Stimulated activated CD4-positive, alpha-beta T cell treated with anti-CD3 and anti-CD28 coated beads, Interleukin-4, amount 100 ng/mL, for 24 hours (primary cell): ENCODE data around the gene ERP27.

Experiments
- DNase-seq: peaks from one replicate; pipeline ENCODE4 v3.0.0-alpha.2; 2020

The ERP27 gene

DNA sequence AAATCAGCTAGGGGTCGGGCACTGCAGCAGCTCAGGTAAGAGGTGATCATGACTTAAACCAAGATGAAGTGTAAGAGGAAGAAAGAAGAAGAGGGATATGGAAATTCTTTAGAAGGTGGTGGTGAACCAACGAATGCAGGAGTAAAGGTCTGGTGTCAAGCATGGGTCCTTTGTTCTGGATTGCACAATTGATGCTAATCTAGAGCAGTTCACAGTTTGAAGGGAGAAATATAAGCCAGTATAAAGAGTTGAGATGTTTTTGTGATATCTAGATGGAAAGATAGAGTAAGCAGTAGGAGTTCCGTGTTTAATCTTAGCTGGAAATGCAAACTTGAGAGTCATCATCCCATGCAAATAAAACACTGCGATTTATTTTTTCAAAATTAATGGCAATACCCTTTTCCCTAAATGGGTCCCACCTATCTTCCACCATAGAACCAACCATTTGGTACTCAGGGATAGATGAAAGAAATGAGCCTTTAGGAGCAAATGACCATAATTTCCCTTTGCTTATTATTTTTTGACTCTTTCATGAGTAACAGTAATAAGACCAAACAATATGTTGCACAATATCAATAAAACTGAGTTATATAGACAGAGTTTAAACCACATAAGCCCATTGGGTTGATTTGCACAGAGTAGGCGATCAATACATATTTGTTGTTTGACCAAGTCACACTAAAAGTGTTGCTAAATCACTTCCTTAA lies 37.7 kb downstream of the ERP27 start:
- no peak for DNase-seq

DNA sequence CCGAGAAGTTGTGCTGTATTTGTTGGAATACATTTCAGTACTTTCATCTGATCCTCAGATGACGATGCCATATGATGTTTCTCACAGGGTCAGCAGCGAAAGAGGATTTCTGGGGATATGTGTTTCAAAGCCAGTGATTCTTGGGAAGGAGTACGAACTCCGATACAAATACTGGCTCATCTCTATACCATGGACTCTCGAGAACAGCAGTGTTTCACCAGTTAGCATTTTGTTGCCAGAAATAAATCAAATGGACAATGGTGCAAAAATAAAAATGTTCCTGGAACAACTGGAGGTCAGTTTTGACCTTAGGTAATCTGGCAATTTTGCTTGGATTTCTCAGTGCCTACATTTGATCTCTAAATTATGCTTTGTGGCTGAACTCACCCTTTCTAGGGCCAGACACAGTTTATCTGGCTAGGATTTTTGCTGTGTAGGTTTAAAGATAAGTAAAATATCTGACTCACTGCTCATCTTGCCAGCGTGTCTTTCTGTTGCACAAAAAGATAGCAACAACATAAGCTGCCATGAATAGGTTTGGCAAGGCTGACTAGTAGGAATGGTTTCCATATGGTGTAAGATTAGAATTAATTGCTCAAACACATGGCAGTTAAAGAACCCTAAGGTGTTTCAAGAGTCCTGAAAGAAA lies 41.7 kb downstream of the ERP27 start:
- DNase-seq: no peak

DNA sequence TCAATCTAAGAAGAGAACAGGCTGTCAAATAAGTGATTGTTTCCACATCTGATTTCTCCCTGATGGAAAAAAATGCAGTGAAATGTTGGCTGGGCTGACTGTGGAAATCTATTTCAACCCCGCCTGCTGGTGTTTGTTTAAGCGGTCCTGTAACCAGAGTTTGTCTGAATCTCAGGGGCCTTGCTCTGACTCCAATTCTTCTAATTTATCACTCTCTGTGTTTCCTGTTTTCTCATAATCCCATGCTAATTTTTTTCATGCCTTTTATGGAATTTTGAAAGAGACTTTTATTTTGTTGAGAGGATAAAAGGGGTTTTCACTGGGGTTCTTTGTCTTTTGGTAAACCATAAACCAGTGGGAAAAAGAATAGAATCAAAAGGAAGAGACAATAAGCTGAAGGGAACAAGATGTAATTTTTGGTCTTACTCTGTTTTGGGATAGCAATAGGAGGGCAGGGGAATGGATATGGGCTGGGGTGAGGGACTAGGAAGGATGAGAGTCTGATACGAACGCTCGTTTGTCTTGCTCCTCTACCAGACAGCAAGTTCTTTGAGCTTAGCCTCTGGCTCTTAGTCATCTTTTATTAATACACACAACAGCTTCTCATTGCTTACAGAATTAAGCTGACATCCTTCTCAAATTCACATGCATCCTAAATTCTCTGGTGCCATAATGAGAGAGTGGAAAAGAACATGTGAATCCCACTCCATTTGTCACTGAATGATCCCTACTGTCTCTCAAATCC lies 44.7 kb downstream of the ERP27 start:
- no peak for DNase-seq

DNA sequence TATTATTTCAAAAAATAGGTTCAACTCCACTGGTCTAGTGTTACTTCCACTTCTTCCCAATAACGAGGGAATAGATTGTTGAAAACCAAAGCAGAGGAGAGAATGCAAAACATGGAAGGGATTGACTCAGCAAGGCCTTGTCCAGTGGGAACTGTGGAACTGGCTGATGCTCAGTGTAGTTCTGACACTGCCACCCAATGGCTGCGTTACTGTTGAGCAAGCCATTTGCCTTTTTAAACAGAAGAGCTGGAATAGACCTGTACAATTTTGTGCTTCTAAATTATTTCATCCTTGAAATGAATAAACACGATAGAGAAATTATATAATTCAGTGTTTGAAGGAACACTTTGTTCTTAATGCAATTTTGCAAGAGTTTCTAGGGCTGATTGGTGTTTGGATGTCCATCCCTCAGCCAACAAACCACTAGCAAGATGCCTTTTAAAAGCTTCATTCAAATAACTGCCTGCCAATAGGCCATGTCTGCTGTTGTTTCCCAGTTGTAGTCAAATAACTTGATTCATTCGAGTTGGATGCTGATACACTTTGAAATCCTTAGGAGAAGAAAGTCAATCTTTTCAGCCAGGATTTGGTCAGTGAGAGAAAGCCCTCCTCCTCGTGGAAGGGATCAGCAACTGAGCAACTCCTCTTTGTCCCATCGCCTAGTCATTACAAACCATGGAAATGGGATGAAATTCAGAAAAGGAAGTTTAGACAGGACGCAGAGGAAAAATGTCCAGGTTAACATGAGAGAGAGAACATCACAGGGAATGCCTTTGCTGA lies 45.4 kb downstream of the ERP27 start:
- DNase-seq: no peak

DNA sequence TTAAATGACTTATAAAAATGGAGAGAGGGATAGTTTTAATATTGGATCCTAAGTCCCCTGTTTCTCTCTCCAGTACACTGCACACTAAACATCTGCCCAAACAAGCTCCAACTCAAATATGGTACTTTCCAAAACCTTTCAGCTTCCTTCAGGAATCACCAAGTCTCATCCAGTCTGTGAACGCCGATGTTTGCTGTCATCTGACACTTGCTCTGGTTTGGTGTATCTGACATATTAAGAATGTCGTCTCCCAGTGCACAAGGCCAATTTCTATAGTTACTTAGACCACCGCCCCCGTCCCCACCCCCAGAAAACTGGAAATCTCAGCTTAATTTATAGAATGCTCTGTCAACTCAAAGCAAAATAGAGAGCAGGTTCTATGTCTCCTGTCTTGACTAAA lies 47.6 kb downstream of the ERP27 start:
- DNase-seq: no peak

DNA sequence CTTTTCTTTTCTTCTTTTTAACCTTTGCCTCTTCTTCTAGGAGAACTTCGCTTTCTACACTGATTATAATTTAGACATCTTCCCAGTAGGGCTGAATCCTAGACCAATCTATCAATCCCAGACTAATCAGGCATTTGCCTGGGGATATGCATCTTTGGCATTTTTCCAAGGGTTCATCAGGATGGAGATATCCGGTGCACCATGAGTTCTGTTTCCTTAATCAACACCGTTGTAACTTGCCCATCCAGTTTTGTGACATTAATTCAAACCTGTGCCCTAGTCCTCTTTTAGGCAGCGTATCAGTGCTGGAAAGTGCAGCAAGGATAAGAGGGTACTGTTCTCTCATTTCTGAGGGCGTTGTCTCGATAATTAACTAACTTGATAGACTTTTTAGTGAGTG lies 52.1 kb downstream of the ERP27 start:
- no peak for DNase-seq

DNA sequence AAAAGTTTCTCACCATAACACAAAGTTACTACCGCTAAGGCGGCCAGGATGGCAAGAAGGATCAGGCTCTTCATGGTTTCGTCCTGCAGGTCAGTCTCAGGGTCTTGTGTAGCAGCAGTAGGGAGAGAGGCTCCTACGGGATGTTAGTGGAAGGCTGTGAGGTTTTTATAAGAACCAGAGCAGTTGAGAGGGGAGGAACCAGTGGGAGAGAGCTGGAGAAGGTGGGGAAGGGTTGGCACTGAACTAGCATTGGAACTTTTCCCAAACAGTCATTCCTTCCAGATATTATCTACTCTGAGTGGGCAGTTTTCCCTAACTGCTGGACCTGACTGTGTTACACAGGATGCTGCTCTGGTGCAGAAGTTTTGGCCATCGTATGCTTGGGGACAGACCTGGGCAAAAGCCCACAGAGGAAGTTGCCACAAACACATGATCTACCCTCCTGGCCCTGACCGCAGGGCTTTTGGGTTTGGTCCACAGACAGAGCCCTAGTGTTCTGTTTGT lies 52.6 kb downstream of the ERP27 start, which contains the start of gene MGP:
Gene MGP (minus strand): TSS at position 137 of the 504 bp plus-strand sequence. CDS start 63 bp downstream, at position 74.
- DNase-seq: no peak

DNA sequence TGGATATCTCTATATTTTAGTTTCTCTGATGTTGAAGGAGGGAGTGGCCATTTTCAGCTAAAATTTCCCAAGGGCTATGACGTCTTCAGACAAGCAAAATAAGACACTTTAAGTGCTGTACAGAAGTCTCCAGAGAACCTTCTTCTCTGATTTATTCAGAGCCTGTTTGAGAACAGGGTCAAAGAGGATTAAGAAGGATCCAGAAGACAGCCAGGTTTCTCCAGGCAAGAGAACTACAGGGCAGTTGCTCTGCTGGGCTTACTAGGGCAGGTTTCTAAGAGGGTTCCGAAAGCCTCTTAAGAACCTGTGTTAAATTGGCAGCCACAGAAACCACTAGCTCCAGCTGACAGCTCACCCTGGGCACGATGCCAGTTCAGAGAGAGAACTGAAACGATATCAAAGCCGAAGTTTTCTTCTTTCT lies 53.9 kb downstream of the ERP27 start:
- DNase-seq: peak; percentile 80

DNA sequence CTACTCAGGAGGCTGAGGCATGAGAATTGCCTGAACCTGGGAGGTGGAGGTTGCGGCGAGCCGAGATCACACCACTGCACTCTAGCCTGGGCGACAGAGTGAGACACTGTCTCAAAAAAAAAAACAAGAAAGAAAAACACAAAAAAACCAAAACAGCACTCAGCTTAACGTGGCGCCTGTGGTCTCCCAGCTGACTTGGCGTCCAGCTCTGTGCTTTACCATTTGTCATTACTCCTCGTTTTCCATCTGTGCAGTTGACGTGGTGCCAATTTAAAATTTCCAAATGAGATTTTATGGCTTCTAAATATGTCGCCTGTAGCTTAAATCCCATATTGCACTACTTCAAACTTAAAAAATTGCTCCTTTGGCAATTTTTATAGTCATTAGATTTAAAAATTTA lies 54.7 kb downstream of the ERP27 start:
- DNase-seq: no peak

DNA sequence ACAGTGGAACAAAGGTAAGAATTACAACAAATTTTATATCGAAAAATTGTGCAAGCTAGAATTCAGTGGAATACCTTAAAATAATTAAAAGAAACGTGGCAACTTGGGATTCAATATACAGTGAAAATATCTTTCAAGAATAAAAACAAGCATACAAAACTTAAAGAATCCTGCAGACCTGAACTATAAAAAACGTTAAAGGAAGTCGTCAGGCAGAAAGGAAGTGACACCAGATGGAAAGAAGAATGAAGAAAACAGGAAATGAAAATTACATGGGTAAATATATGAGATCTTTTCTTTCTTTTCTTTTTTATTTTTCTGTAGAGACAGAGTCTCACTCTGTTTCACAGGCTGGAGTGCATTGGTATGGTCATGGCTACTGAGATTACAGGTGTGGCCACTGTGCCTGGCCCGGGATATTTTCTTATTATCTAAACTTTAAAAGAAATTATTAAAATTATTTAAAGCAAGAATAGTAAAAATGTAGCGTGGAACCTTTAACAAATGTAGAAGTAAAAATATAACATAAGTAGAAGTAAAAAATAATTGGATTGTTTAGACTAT lies 57.4 kb downstream of the ERP27 start:
- no peak for DNase-seq

DNA sequence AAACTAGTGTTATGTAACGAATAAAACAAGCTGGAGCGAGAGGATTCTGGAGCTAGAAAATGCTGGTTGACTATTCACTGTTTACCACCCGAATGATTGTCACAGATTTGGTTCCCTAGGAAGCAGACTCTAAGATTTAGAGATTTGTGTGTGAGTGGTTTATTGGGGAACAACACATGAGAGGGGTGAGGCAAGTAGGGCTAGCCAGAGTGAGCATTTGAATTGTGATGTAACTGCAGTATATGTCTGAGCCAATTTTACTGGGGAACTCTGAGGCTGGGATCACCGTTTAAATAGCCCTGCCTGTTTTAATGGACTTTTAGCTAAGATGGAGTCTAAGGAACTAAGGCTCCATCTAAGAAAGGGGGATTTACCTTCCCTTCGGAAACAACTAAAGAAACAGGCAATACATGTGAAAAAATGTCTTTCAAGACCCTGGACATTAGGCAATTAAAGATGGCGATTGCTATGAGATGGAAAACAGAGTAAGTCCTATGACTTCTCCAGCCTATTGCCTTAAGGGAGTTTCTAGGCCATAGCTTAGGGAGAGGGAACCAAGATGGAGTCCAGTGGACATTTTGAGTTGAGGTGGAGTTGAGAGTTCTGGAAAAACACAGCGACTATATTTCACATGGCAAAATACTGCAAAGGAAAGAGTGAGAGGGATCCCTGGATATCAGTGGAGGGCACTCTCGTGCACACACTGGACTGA lies 59.0 kb downstream of the ERP27 start:
- DNase-seq: no peak

DNA sequence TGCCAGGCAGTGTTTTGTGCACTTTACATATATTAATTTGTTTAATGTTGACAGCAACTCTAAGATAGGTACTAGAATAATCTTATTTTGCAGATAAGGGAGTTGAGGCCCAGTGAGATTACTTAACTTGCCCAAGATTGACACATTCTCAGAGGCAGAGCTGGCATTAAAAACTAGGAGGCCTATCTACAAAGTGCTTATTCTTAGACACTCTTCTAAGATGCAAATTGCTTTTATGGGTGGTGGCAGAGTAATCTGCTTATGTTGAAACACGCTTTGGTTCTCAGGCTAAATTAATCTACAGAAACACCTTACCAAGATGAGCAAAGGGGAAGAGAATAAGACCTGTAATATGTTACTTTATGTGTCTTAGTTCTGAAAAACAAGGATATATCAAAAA lies 59.8 kb downstream of the ERP27 start:
- no peak for DNase-seq

DNA sequence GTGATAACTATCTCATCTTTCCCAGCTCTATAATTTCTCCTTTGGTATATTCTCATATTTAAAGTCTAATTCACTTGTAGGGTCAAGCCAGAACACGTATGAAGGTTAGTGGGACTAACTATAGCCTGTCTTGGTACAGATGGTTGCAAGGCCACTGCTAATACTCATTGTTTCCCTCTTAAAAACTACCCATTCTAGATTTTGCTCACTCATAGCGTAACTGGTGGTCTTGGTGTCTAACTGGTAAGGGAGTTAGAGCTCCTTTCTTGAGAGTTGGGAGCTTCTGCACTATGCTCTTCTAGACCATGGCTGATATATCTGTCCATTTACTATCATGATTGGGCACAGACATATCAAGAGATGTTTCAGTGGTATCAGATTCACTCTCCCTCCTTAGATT lies 61.5 kb downstream of the ERP27 start:
- DNase-seq: no peak

DNA sequence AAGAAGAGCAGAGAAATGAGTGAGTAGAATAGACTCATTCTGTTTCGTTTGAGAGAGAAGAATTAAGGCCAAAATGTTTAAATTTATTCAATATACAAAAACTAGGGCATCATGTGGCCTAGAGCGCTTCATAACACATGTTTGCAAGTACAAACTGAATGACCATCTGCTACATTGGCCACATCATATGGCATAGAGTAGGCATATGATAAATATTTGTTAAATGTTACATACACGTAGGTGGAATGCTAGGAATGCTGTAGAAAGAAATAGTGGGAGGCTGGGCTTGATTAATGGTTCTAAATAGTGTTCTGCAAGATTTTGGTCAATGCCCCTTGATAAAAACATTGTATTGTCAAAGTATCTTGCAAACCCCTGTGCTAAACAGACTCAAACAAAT lies 63.5 kb downstream of the ERP27 start:
- no peak for DNase-seq

DNA sequence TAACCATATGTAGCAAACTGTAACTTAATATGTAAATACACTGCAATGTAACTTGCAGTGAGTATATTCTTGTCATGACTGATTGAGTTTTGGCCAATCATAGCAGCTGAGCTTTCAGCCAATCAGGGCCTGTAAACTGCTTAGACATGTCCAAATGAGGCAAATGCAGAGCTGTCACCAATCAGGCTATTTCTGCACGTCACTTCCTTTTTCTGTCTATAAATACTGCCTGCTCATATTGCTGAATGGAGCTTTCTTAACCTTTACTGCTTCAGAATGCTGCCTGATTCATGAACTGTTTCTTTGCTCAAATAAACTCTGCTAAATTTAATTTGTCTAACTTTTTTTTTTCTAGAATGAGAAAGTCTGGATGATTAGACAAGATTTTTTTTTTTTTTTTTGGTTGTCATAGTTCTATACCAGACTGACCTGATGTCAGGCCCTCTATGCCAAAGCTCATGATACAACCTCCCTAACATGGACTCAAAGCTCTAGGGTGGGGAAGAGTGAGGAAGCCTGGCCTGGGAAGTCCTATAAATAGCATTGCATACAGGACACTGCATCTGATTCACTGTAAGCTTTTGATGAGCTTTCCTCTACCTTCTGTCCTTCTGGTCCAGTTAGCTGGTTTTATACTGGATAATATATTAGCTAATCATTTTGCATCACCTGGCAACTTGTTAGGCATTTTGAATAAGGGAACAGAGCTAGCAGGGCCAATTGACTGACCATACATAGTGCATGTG lies 64.7 kb downstream of the ERP27 start:
- no peak for DNase-seq

DNA sequence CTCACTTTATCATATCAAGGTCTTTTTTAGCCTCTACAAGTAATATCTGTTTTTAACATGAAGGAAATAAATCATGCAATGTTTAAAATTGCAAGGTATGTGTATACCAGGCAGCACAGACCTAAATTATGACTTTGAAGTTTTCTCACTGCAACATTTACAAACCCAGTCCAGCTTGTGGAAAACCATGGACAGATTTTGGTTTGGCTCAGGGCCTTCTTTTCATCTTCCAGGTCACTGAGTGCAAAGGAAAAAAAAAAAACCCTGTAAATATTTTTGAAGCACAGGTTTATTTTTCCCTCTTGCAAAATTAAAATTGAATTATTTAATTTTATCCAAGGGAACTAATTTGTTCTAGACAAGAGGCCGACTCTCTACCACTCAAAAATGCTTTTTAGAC lies 66.5 kb downstream of the ERP27 start:
- no peak for DNase-seq

DNA sequence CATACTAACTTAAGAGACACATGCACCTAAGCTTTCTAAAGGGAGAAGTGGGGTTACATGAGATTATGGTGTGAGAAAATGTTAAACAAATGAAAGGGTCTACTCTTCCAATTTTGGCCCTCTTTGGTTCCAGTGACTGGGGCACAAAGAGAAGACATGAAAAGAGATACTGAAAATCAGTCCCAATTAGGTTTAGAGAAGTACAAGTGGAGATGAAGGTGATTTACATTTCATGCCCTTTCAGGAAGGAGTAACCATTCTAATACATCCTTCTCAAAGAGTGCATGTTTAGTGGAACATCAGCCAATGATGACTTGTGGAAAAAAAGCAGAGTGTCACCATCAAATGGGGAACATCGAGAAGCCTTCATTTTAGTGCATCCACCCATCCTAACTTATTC lies 67.1 kb downstream of the ERP27 start:
- no peak for DNase-seq

DNA sequence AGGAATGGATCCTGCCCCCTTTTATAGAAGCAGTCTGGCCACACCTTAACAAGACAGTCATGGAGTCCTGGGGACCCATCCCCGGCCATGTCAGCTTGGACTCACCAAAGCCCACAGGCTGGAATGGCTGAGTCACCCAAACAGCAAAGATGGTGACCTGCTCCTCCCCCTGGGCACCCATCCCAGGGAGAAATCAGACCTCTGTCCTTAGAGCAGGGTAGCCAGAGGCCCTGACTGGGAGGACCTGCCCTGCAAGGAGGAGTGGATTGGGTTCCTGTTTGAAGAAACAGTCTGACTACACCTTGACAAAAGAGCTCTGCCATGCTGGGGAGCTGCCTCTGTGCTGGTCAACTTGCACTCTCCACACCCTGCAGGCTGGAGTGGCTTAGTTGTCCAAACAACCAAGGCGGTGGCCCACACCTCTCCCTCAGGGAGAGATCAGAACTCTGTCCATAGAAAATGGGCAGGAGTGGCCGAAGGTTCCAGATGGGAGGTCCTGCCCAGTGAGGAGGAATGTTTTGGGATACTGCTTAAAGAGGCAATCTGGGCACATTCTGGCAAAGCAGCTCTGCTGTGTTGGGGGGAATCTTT lies 69.3 kb downstream of the ERP27 start:
- DNase-seq: no peak
